ENCODE data around the gene KCNJ15. TPM values are rescaled to one million over a fixed set of nuclear protein-coding genes. Genes with fewer than 3 reads are reported as not detected.
A peak's percentile ranks its signal among the peaks of the same experiment; 100 is the strongest.

The KCNJ15 gene
- total RNA-seq, 1 donor from 2014 or later, result 0.46 TPM

DNA sequence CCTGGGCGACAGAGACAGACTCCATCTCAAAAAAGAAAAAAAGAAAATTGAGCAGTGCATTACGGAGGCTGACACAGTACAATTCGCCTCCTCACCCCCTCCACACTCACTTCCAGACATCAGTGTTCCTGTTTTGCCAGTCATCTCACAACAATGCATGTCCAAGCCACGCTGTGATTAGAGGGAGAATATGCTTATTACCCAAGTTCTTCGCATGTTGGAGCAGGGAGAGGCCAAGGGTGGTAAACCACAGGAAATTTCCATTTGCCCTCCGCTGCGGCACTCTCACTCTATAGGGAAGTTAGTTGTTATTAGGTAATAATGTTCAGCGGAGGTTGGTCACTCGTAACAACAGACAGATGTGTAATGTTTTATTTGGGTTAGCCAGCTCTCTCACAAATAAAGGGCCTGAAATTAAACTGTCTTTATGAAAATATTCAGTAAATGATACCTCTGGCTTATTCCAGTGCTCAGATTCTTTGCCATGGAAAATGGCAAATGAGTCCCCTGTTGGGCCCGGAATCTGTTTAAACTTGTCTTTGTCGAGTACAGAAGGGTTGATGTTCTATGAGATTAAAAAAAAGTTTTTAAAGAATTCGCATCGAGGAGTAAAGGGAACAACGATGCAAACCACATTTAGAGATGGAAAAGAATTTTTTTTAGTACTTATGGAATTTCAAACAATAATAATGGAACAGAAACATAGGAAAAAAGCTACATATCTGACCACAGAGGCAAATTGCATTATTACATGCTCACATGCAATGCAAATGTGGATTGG lies 33.1 kb downstream of the KCNJ15 start:
- ATAC-seq, result peak; percentile 85
- intact Hi-C loops (cut with DNase I), result no loop called here
- DNase-seq (ENCODE audit: missing footprints), result peak; percentile 86

DNA sequence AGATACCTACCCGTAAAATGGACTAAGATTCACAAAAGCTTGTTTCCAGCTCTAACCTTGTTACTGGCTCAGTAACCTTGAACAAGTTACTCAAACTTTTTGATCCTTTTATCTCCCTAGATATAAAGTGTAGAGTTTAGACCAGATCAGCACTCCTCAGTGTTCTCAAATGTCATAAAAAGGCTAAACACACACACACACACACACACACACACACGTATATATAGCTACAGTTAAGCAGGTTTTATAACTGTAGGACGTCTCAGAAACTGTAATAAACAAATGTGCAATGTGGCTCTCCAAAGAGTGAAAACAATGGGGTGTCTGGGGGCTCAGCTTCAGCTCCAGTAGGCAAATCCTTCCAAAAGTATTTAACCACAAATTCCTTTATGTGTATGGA lies 34.0 kb downstream of the KCNJ15 start:
- ATAC-seq, result no peak
- no peak for DNase-seq (ENCODE audit: missing footprints)
- intact Hi-C loops (cut with DNase I), result no loop called here

DNA sequence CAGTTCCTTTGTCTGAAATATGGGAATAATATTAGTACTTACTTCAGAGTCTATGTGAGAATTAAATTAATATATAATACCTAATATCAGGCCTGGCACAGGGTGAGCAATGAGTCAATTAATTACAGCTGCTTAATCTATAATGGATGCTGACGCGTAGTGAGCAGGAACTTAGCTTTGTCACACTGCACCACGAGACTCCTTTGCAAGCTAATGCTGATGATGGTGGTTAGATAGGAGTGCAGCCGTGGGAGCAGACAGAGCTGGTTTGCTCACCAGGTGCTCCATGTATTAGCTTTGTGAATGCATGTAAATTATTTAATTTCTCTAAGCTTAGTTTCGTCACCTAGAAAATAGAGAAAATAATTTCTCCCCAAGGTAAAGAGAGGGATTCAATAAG lies 35.1 kb downstream of the KCNJ15 start:
- intact Hi-C loops (cut with DNase I), result no loop called here
- ATAC-seq, result no peak
- peak; percentile 20 for DNase-seq (ENCODE audit: missing footprints)

DNA sequence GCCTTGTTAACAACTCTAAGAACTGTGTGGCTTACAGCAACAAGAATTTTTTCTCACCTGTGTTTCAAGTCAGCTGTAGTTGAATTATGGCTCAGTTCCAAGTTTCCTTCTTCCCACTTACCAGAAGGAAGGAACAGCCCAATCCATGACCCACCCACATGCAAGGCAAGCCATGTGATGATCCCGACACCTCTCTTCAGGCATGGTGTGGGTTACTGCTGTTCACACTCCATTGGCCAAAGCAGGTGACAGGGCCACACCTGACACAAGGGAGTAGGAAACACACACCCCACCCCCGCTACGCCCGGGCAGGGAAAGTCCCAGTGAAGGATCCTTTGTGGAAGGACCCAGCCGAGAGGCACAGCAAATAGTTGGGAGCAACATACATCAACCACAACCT lies 36.3 kb downstream of the KCNJ15 start:
- DNase-seq (ENCODE audit: missing footprints), result peak; percentile 44
- intact Hi-C loops (cut with DNase I), result no loop called here
- no peak for ATAC-seq

DNA sequence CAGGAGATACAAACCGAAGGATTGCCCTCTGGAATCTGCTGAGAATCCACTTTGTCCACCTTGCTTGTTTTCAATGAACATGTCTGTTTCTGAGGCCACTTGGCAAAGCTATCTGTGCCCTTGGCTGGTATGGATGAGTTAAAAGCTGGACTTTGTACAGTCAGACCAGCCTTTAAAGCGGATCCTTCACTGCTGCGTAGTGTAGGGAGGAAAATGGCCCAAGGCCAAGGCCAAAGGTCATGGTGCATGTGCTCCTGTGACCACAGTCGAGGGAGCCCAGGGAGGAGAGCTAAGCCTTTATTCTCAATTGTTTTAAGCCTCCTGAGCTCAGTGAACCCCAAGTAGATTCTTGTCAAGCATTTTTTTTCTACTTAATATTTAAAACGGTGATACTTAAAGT lies 37.0 kb downstream of the KCNJ15 start:
- intact Hi-C loops (cut with DNase I), result no loop called here
- peak; percentile 15 for DNase-seq (ENCODE audit: missing footprints)
- no peak for ATAC-seq

DNA sequence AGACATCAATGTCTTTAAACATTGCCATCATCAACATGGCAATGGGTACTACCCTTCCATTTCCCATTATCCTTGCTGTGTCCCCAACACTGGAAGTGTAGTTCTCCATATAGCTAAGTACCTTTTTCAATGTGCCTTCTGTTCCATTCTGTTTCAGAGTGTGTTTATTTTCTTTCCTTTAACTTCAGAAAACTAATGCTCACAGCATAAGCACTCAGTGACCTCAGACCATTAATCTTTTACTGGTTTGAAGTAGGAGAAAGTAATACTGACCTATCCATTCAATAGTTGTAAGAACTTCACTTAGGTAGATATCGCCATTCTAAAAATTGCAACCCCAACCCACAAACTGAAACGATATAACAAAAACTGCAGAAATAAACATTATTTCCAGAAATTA lies 37.8 kb downstream of the KCNJ15 start:
- ATAC-seq, result no peak
- no peak for DNase-seq (ENCODE audit: missing footprints)
- intact Hi-C loops (cut with DNase I), result loop anchor here (5.0 kb wide), 1 partner anchor 53 kb away; no protein-coding TSS in a partner anchor

DNA sequence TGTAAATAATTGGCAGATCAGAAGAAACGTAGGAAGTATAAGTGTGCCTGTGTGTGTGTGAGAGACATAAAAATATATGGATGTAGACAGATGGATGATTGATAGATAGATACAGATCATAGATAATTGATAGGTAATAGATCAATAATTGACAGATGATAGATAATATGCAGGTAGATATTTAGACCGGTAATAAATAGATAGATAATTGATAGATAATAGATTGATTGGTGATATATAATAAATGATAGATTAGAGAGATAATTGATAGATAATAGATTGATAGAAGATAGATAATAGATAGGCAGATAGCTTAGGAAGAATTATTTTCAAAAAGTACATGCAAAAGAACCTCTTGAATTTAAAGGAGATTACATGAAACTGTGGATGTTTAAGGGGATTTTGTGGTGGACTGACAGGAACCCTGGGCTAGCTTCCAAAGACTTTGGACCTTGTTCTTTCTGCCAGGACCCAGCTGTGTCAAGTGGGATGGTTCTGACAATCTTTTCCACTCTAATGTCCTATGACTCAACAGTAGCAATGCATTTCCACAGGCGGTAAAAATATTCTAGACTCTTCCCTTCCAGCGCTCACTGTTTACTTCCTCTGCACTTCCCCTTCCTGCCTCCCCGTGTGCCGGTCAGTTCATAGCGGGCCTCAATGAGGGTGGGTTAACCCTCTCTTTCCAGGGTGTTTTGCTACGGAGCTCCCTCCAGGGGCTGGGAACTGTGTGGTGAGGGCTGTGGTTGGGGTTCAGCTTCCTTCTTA lies 39.4 kb downstream of the KCNJ15 start:
- intact Hi-C loops (cut with DNase I), result loop anchor here (5.0 kb wide), 1 partner anchor 51 kb away; no protein-coding TSS in a partner anchor
- DNase-seq (ENCODE audit: missing footprints) (peak; percentile 18), ATAC-seq (peak; percentile 52)

DNA sequence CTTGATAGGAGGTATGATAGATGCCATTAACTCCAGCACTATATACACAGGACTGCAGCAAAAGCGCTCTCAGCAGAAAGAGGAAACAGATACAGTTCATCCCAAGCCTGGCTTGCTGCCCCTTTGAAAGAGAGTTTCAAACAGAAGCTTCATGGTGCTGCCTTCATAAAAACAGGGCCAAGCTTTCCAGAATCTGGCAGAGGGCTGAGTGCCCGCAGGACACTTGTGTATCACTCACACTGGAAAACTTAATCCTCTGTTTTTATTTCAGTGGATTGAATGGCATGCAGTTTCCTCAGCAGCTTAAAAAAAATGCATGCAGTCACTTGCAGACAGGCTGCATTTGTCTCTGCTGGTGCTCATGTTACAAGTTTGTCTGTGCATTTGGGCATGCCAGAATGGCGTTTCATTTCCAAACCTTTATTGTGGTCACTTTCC lies 40.4 kb downstream of the KCNJ15 start:
- ATAC-seq (peak; percentile 54), DNase-seq (ENCODE audit: missing footprints) (peak; percentile 53)
- intact Hi-C loops (cut with DNase I), result loop anchor here (5.0 kb wide), 1 partner anchor 50 kb away; no protein-coding TSS in a partner anchor

DNA sequence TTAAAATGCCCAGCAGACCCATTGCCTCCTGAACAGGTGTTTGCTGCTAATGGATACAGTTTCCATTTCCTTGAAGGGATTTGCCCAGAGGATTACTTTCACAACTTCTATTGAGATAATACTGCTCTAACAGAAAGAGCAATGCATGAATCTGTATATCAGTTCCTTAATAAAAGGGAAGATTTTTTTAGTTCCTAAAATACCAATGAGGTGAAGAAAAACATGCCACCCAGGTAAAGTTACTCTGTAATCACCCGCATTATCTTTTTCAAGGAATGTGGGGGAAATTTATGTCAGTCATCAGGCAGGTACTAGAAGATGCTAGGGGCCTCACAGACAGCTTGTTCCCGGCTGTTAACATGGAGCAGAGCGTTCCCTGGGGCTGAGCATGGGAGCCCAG lies 41.1 kb downstream of the KCNJ15 start:
- DNase-seq (ENCODE audit: missing footprints) (no peak), ATAC-seq (no peak)
- intact Hi-C loops (cut with DNase I), result loop anchor here (5.0 kb wide), 1 partner anchor 49 kb away; no protein-coding TSS in a partner anchor

DNA sequence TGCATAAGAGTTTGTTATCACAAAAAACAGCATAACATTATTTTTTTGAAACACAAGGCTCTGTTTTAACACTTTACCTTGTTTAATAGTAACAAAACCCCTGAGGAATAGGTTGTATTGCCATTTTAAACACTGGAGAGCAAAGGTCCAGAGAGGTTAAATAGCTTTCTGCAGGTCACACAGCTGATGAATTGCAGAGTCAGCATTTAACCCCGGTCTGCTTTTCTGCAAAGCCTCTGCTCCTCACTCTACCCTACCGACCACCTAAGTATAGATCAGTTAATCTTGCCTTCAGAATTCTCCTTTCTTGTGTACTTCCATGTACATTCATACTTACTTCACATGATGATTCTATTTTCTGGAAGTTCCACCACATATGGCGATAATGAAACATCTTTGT lies 42.0 kb downstream of the KCNJ15 start:
- DNase-seq (ENCODE audit: missing footprints), result no peak
- intact Hi-C loops (cut with DNase I), result loop anchor here (5.0 kb wide), 1 partner anchor 48 kb away; no protein-coding TSS in a partner anchor
- ATAC-seq, result no peak

DNA sequence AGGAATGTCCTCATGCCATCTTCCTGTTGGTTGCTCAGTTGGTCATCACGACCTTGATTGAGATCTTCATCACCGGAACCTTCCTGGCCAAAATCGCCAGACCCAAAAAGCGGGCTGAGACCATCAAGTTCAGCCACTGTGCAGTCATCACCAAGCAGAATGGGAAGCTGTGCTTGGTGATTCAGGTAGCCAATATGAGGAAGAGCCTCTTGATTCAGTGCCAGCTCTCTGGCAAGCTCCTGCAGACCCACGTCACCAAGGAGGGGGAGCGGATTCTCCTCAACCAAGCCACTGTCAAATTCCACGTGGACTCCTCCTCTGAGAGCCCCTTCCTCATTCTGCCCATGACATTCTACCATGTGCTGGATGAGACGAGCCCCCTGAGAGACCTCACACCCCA lies 42.9 kb downstream of the KCNJ15 start:
- ATAC-seq, result no peak
- intact Hi-C loops (cut with DNase I), result loop anchor here (5.0 kb wide), 1 partner anchor 48 kb away; no protein-coding TSS in a partner anchor
- no peak for DNase-seq (ENCODE audit: missing footprints)

DNA sequence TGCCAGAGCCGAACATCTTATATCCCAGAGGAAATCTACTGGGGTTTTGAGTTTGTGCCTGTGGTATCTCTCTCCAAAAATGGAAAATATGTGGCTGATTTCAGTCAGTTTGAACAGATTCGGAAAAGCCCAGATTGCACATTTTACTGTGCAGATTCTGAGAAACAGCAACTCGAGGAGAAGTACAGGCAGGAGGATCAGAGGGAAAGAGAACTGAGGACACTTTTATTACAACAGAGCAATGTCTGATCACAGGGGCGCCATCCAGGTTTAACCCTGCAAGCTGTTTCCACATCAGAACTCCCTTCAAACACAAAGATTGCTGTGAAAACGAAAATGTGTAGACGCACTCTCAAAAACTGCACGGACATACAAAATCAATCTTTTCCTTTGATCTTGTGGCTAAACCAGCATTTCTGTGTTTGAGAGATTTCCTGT lies 43.4 kb downstream of the KCNJ15 start:
- no peak for DNase-seq (ENCODE audit: missing footprints)
- ATAC-seq, result no peak
- intact Hi-C loops (cut with DNase I), result no loop called here

DNA sequence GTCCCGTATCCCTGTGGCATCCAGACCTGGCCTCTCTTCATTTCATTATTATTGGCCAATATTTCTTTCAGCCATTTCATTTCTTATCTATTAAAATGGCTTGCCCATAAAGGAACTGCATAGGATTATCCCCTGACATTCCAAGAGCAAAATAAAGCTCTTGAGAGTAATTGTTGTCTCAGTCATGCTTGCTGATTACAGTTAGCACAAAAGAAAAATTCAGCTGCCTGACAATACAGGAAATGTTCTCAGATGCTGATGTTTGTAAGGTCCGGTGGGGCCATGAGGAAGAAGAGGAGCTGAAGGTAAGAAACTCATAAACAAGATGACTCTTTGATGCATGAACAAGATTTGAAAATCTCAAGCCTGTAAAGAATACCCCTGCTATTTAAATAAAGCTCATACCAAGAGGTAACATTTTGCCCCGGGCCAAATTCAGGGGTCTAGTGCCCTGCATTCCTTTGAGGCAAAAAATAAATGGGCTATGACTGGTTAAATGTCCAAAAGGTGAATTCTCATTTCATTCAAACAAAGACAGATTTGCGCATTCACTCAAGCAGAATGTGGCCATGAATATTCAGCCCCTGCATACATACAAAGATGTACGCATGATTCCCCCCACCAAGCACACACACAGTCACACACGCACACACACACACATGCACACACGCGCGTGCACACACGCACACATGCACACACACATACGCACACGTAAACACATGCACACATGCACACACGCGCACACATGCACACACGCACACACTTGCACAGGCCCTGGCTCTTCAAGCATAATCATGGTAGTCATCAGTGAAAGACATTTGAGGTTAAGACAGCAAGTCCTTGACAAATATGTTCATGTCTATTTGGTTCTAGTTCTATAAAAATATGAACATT lies 44.8 kb downstream of the KCNJ15 start:
- no peak for ATAC-seq
- DNase-seq (ENCODE audit: missing footprints), result no peak
- intact Hi-C loops (cut with DNase I), result no loop called here

DNA sequence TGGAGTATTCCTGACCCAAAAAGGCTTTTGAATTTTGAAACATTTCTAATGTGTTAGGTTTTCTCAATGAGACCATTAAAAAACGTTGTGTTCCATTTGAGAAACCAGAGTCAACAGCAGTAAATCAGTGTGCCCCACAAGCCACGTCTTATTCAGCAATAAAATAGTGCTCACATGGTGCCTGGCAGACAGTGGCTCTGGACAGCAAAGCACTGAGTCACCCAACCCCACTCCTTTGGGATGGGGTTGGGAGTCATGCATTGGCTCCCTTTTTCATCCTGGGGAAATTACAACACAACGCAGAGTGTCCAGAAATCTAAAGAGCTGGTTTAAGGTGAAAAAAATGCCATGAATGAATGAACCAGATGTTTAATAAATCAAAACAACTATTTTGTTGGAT lies 46.5 kb downstream of the KCNJ15 start:
- intact Hi-C loops (cut with DNase I), result no loop called here
- DNase-seq (ENCODE audit: missing footprints) (peak; percentile 48), ATAC-seq (peak; percentile 72)

DNA sequence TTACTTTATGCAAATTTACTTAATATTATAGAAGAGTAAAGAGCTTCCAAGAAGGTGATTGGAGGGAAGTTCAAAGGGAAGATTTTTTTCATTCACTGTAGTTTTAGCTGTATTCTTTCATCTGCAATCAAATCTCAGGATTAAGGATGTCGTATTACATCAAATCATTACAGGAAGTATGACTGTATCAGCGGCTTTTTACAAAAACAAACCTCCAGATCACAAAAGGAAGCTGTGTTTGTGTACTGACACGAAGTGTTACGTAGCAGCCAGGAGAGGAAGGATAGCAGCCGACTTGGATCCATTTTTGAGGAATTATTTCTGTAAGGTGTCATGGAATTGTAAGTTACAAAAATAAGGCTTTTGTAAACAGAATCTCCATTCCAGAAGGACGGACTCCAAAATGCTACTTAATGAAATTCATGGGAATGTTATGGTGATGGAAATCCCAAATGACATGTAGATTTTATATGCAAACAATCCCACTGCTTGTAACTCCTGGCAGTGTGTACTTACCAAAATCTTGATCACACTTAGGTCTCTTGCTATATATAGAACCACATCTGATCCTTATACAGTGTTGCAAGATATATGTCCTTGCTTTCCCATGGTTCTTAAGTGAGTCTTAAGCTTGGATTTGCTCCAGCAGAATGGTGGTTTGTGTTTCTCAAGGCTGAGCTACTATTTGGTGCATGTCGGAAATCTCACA lies 49.8 kb downstream of the KCNJ15 start:
- DNase-seq (ENCODE audit: missing footprints) (no peak), ATAC-seq (no peak)
- intact Hi-C loops (cut with DNase I), result no loop called here

DNA sequence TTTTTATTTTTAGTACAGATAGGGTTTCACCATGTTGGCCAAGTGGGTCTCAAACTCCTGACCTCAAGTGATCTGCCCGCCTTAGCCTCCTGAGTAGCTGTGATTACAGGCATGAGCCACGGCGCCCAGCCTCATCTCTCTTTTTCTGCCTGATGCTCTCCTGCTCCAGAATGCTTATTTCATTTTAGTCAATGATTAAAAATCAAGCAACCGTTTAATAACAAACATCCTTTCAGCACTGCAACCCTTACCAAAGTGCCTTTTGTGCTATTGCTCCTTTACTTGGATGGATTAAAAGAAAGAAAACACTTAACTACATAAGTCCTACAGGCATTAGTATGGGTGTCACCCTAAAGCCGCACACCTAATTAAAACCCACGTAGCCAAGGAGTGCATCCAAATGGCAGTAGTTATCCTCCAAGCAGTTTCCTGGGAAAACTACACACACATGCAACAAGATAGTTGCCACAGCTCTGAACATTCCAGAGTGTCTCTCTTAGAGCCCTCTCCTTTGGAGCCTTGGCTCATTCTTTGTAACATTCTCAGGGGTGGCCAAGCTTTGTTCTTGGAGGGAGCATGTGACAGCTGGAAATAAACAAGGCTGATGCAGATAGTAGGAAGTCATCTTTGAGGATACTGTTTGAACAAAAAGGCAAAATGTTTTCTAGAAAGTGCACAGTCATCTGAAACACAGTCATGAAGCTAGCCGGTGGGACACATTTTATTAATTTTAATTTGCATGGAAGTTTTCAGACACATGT lies 51.2 kb downstream of the KCNJ15 start:
- DNase-seq (ENCODE audit: missing footprints) (no peak), ATAC-seq (peak; percentile 28)
- intact Hi-C loops (cut with DNase I), result no loop called here

DNA sequence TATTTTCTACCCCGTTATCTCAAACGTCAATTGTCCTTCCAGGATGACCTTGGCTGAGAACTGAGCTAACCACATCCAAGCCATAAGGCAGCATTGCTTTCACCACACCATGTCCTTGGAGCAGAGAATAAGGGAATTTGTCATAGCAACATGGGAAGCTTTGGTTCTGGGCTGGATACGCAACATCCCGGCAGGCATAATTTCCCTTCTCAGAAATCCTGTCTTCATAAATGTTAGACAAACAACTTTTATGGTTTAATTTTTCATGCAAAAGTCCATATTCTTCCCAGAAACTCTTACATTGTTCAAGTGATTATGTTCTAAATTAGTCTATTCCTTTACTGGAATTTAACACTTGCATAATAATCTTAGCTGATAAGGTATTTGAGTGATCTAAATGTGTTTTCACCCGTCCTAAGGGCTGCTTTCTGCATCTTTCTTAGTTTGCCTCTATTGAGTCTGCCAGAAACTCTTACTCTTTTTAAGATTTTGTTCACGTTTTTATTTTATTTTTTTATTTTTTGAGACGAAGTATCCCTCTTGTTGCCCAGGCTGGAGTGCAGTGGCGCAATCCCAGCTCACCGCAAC lies 51.8 kb downstream of the KCNJ15 start:
- no peak for DNase-seq (ENCODE audit: missing footprints)
- intact Hi-C loops (cut with DNase I), result no loop called here
- peak; percentile 63 for ATAC-seq

Data from Right ventricle myocardium inferior (tissue), 1 donor.